Measurements from ENCODE around the gene SSR2.

The SSR2 gene

GRCh38 chr1:156020293-156021092 is at the start of gene SSR2:
Gene SSR2, minus strand, starts transcription at chr1:156020951. Its CDS starts 784 bp downstream, at chr1:156020167.
- in situ Hi-C loops (cut with MboI; ENCODE audit: low sequenced_read_pairs): no loop called here

GRCh38 chr1:156070548-156070947 is 49.8 kb upstream of the SSR2 start:
- in situ Hi-C loops (cut with MboI; ENCODE audit: low sequenced_read_pairs): no loop called here

DNA sequence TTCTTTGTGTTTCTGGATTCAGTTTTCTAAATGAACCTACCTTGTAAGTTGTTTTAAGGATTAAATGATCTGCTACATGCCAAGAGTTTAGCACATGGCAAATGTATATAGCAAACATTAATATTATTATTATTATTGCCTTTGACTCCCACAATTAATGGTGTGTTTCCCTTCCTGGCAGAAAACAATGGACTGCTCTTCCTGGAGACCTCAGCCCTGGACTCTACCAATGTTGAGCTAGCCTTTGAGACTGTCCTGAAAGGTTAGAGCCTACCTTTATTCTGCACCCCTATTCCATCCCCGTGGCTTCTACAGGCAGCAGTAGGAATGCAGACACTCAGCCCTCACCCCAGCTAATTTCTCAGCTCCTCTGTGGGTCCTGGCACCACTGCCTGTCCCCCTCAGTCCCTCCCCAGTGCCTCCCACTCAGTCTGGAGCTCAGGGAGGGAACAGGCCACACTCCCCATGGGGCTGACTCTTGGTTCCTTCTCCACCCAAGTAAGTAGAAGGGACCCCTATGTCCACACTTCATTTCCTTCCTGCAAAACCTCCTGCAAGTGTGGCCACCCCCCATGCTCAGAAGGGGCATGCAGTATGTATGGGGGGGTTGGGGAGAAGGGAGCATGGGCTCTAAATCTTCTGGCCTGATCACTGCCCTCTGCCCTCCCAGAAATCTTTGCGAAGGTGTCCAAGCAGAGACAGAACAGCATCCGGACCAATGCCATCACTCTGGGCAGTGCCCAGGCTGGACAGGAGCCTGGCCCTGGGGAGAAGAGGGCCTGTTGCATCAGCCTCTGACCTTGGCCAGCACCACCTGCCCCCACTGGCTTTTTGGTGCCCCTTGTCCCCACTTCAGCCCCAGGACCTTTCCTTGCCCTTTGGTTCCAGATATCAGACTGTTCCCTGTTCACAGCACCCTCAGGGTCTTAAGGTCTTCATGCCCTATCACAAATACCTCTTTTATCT is 49.0 kb upstream of the SSR2 start:
- in situ Hi-C loops (cut with MboI; ENCODE audit: low sequenced_read_pairs): loop anchor here (5.0 kb wide), 2 partner anchors 77 to 132 kb away; no protein-coding TSS in a partner anchor

DNA sequence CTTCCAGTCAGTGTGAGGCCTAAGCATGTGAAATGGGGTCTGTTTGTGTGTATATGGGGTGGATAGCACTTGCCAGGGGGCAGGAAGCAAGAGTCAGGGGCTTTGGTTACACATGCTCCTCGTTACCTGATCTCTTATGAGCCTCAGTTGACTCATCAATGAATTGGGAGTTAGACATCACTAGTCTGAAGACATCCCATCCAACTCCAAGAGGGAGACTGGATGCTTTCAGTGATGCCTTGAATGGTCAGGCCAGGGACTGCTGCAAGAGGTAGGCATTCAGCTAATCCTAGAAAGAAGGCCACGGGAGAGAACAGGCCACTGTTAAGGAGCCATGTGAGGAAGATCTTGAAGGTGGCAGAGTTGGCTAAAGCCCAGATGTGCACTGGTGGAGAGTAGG is 46.5 kb upstream of the SSR2 start:
- in situ Hi-C loops (cut with MboI; ENCODE audit: low sequenced_read_pairs): loop anchor here (5.0 kb wide), 2 partner anchors 75 to 130 kb away; no protein-coding TSS in a partner anchor

GRCh38 chr1:156065871-156066270 is 45.1 kb upstream of the SSR2 start:
- in situ Hi-C loops (cut with MboI; ENCODE audit: low sequenced_read_pairs): loop anchor here (5.0 kb wide), 2 partner anchors 74 to 129 kb away; no protein-coding TSS in a partner anchor

- in situ Hi-C loops (cut with MboI; ENCODE audit: low sequenced_read_pairs): loop anchor here (5.0 kb wide), 2 partner anchors 73 to 128 kb away; no protein-coding TSS in a partner anchor
Observed at GRCh38 chr1:156065212-156065611, 44.5 kb upstream of the SSR2 start.

- in situ Hi-C loops (cut with MboI; ENCODE audit: low sequenced_read_pairs): loop anchor here (5.0 kb wide), 2 partner anchors 72 to 127 kb away; no protein-coding TSS in a partner anchor
Observed at GRCh38 chr1:156064615-156065014, 43.9 kb upstream of the SSR2 start.

DNA sequence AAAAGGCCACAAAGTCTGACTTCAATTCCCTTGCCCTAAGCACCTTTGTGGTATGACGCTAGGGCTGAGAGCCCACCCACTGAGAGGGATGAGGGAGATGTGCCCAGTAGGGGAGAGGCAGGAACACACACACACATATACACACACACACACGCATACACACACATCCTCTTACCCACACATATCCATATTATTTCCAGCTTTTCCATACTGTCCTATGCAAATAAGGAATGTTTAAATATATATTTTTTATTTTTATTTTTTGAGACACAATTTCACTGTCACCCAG is 43.2 kb upstream of the SSR2 start:
- in situ Hi-C loops (cut with MboI; ENCODE audit: low sequenced_read_pairs): no loop called here

DNA sequence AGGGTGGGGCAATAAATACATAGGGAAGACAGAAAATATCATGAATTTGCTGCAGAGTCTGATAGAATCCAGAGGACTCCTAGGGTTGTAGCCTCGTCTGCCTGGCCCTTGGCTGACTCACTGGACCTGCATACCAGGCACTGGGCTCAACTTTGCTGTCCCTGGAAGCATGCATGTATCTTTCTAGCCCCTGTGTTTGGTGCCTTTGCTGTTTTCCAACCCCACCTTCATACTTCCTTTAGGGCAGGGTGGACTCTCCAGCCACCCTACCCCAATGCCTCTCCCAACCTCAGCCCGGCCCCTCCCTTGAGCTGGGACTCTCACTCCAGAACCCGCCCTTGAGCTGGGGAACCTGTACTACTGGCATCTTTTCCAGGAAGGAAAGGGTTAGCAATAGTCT is 41.4 kb upstream of the SSR2 start:
- in situ Hi-C loops (cut with MboI; ENCODE audit: low sequenced_read_pairs): no loop called here

- in situ Hi-C loops (cut with MboI; ENCODE audit: low sequenced_read_pairs): no loop called here
Observed at GRCh38 chr1:156060937-156061636, 40.3 kb upstream of the SSR2 start, which contains the start of gene RAB25. Gene RAB25, plus strand, starts transcription at chr1:156061160. Its CDS starts 241 bp downstream, at chr1:156061401.

GRCh38 chr1:156056326-156056849 is 35.6 kb upstream of the SSR2 start:
- in situ Hi-C loops (cut with MboI; ENCODE audit: low sequenced_read_pairs): no loop called here

- in situ Hi-C loops (cut with MboI; ENCODE audit: low sequenced_read_pairs): no loop called here
Observed at GRCh38 chr1:156055281-156056048, 34.7 kb upstream of the SSR2 start.

DNA sequence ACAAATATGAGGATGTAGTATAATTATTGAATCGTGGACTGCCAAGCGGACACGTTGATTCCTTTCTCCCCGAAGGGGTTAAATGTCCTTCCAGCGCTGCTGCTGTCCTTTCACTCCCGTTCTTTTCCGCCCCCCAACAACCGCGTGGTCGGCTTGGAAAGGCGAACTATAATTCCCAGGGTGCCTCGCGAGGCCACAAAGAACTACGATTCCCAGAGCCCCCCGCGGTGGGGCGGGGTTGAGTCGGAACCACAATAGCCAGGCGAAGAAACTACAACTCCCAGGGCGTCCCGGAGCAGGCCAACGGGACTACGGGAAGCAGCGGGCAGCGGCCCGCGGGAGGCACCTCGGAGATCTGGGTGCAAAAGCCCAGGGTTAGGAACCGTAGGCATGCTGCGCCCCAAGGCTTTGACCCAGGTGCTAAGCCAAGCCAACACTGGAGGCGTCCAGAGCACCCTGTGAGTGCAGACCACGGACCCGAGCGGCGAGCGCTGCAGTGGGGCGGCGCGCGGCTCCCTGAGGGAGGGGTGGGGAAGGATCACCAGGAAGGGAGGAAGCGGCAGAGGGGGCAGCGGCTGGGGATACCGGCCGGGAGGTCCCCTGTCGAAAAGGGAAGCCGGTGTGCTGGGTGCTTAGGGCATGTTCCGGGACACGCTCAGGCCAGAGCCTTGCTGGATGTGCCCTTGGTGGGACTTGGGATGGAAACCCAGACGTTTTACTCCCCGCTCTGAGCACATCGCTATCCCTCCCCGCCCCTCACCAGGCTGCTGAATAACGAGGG is 33.9 kb upstream of the SSR2 start, which contains the start of gene LAMTOR2:
Gene LAMTOR2, plus strand, starts transcription at position 283 of the 781 bp plus-strand sequence. Its CDS starts 108 bp downstream, at position 391.
- in situ Hi-C loops (cut with MboI; ENCODE audit: low sequenced_read_pairs): no loop called here

GRCh38 chr1:156053768-156054499 is 33.2 kb upstream of the SSR2 start, which contains the start of gene UBQLN4:
Gene UBQLN4, minus strand, starts transcription at chr1:156053798. Its CDS starts 97 bp downstream, at chr1:156053701.
- in situ Hi-C loops (cut with MboI; ENCODE audit: low sequenced_read_pairs): no loop called here

- in situ Hi-C loops (cut with MboI; ENCODE audit: low sequenced_read_pairs): no loop called here
Observed at GRCh38 chr1:156052862-156053767, 32.4 kb upstream of the SSR2 start.

- in situ Hi-C loops (cut with MboI; ENCODE audit: low sequenced_read_pairs): no loop called here
Observed at GRCh38 chr1:156051011-156051725, 30.4 kb upstream of the SSR2 start.

Data from HL-60/S4 (cell line).